ENCODE measurements around the gene RPL27. TPM values are rescaled to one million over a fixed set of nuclear protein-coding genes. Genes with fewer than 3 reads are reported as not detected.

RPL27 gene
- total and polyA plus RNA-seq, 3 donors from 2014 or later, result 457 to 1,036 (median 634) TPM

DNA sequence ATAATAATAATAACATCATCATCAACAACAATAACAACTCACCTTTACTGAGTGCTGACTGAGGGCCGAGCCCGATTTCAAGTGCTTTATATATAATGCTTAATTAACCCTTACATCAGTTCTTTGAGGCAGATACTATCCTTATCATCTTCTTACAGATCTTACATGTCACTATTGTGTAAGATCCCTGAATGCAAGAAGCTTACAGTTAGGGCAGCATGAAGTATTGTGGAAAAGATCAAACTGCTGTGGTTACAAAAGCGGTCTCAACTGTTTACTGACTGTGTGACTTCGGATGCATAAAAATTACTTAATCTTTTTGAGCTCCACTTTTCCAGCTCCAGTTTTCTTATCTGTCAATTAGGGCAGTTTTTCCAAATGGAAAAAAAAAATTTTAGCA, 20.7 kb downstream of the RPL27 start:
- intact Hi-C loops (cut with DNase I; ENCODE audit: low total_unique reads), result no loop called here

DNA sequence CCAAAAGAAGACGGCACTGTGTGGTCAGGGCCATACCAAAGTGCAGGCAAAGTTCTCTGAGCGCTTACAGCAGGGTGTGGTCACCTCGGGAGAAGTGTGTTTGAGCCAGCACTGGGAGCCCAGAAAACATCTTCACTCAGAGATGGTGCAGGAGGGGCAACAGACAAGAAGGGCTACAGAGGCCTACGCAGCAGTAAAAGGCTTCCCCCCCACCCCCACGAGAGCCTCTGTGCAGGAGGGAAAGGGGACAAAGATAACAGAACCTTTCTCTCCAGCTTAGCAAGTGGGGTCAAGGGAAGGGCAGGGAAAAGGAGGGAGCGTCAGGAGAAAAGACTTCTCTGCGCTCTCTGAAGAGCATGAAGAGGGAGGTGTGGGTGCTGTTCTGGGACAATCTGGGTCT, 21.2 kb downstream of the RPL27 start:
- DNase-seq, result peak; percentile 65
- no peak overlapping the region for H3K4me3 ChIP-seq
- intact Hi-C loops (cut with DNase I; ENCODE audit: low total_unique reads), result no loop called here

More for the DNA sequence above, 20.7 kb downstream of the RPL27 start:
- H3K4me3 ChIP-seq, result no peak overlapping the region
- no peak for TF ChIP-seq POLR2A (IDR thresholded peaks at IDR 0.05)
- TF ChIP-seq, protein P1, sequence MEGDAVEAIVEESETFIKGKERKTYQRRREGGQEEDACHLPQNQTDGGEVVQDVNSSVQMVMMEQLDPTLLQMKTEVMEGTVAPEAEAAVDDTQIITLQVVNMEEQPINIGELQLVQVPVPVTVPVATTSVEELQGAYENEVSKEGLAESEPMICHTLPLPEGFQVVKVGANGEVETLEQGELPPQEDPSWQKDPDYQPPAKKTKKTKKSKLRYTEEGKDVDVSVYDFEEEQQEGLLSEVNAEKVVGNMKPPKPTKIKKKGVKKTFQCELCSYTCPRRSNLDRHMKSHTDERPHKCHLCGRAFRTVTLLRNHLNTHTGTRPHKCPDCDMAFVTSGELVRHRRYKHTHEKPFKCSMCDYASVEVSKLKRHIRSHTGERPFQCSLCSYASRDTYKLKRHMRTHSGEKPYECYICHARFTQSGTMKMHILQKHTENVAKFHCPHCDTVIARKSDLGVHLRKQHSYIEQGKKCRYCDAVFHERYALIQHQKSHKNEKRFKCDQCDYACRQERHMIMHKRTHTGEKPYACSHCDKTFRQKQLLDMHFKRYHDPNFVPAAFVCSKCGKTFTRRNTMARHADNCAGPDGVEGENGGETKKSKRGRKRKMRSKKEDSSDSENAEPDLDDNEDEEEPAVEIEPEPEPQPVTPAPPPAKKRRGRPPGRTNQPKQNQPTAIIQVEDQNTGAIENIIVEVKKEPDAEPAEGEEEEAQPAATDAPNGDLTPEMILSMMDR (IDR thresholded peaks at IDR 0.05), result no peak
- H3K36me3 ChIP-seq (ENCODE audit: low read depth, missing control alignments), result no peaks in the 10 kb centered on the region
- H3K27me3 ChIP-seq, result no peaks in the 10 kb centered on the region
- no peak for DNase-seq
- peak overlapping the region in 1 of 2 donors; percentile 94 for H3K27ac ChIP-seq
- WGBS, 2 donors, result 47 to 71% methylated on average over 4 of the region's 4 CpGs
- no peaks in the 10 kb centered on the region for H3K9me3 ChIP-seq
- H3K4me1 ChIP-seq, result peaks cover 49% of the 10 kb centered on the region

DNA sequence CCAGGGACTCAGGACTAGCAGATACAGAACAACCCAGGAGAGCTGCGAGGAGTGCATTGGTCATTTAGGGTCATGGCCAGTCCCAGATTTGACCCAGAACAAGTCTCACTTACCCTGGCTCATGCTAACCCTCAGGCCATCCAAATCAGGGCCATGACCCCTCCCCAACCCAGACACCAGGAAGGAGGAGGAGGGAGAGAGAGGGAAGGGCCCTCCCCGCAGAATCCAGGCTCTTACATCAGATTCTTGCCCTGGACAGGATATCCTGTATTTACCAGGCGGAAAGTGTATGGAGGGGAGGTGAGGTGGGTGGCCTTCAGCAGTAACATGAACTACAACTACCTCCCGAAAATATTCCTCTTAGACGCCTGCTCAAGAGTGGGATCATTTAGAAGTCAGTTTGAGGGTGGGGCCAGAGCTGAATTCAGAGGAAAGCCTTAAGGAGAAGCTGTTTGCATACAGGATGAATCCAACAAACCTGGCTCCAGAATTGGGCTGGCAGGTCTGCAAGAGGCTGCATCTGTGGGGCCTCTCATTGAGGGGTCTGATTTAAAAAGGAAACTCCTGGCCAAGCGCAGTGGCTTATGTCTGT, 21.9 kb downstream of the RPL27 start:
- no peaks in the 10 kb centered on the region for H3K27me3 ChIP-seq
- H3K4me1 ChIP-seq, result peaks cover 37% of the 10 kb centered on the region
- peak overlapping the region; percentile 94 to 96 for H3K27ac ChIP-seq
- no peaks in the 10 kb centered on the region for H3K36me3 ChIP-seq (ENCODE audit: low read depth, missing control alignments)
- TF ChIP-seq, protein P1 (IDR thresholded peaks at IDR 0.05), result no peak
- no peak for TF ChIP-seq POLR2A (IDR thresholded peaks at IDR 0.05)
- H3K9me3 ChIP-seq, result no peaks in the 10 kb centered on the region
- 20 to 46% methylated on average over 5 to 6 of the region's 6 CpGs for WGBS, 2 donors
- intact Hi-C loops (cut with DNase I; ENCODE audit: low total_unique reads), result no loop called here
- H3K4me3 ChIP-seq, result peak overlapping the region in 1 of 2 donors; percentile 98
- no peak for DNase-seq

More for the DNA sequence above, 21.2 kb downstream of the RPL27 start:
- no peak for TF ChIP-seq POLR2A (IDR thresholded peaks at IDR 0.05)
- TF ChIP-seq, protein P1 (IDR thresholded peaks at IDR 0.05), result no peak
- peaks cover 44% of the 10 kb centered on the region for H3K4me1 ChIP-seq
- no peaks in the 10 kb centered on the region for H3K27me3 ChIP-seq
- H3K27ac ChIP-seq, result peak overlapping the region in 1 of 2 donors; percentile 94
- no peaks in the 10 kb centered on the region for H3K9me3 ChIP-seq
- no peaks in the 10 kb centered on the region for H3K36me3 ChIP-seq (ENCODE audit: low read depth, missing control alignments)
- 19 to 26% methylated on average over 7 of the region's 7 CpGs for WGBS, 2 donors

DNA sequence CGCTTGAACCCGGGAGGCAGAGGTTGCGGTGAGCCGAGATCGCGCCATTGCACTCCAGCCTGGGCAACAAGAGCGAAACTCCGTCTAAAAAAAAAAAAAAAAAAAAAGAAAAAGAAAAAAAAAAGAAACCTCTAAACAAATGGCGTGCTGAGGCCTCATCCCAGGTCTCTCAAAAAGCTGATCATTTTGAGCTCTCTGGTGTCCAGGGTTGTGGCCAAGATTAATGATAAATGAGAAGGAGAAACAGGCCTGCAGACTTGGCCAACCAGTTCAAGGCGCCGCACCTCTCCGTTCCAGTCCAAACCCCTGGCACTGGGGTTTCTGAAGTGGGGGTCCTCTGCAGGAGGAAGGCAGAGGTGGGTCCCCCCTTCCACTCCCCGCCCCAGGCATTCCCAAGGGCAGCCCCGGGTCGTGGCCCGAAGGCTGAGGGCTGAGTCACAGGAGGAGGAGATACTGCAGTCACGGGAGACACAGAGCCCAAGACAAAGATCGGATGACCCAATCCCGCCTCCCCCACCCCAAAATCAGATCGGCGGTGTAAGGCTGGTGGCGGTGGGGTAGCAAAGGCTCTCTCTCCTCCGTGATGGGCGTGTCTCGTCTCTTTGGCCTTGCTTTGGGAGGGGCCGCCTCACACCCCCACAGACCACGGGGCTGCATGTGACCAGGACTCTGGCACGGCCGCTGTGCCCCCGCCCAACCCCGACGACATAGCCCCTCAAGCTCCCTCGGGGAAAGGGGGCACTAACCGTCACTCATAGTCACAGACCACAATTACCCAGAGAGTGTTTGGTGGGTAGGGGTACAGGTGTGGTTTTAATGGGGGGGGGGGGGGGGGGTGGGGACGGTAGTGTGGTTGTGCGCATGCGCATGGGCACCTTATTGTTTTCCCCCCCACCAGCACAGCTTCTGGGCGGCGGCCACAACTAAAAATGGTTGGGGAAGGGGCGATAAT, 22.8 kb downstream of the RPL27 start:
- TF ChIP-seq, protein P1 (IDR thresholded peaks at IDR 0.05), result no peak
- no peak for TF ChIP-seq POLR2A (IDR thresholded peaks at IDR 0.05)
- intact Hi-C loops (cut with DNase I; ENCODE audit: low total_unique reads), result no loop called here
- Histone ChIP-seq H3K9me3 (no peaks in the 10 kb centered on the region), H3K36me3 (ENCODE audit: low read depth, missing control alignments) (no peaks in the 10 kb centered on the region), H3K4me3 (peak overlapping the region; percentile 95 to 98), H3K4me1 (peaks cover 28% of the 10 kb centered on the region), H3K27me3 (no peaks in the 10 kb centered on the region), H3K27ac (peak overlapping the region; percentile 94 to 96)
- peak; percentile 90 for DNase-seq
- WGBS, 2 donors, result 14 to 29% methylated on average over 20 to 39 of the region's 40 CpGs
